GM21825 (cell line): ENCODE measurements around the gene ADAM21.
"Not testable (repeated sequence)": the region's sequence is repeated elsewhere in the genome, so short reads cannot be mapped to it uniquely, and the experiment has no call there.

ENCODE experiments used
- ATAC-seq: cut with Tn5 transposase; IDR thresholded peaks from one replicate; pipeline ENCODE4 v1.9.1; 2021; ENCODE audit warnings: mild to moderate bottlenecking, moderate library complexity; ENCODE audit not compliant: unreplicated experiment

ADAM21 gene

GRCh38 chr14:70475459-70475858 lies 23.5 kb downstream of the ADAM21 start:
- ATAC-seq = not testable (repeated sequence)

DNA sequence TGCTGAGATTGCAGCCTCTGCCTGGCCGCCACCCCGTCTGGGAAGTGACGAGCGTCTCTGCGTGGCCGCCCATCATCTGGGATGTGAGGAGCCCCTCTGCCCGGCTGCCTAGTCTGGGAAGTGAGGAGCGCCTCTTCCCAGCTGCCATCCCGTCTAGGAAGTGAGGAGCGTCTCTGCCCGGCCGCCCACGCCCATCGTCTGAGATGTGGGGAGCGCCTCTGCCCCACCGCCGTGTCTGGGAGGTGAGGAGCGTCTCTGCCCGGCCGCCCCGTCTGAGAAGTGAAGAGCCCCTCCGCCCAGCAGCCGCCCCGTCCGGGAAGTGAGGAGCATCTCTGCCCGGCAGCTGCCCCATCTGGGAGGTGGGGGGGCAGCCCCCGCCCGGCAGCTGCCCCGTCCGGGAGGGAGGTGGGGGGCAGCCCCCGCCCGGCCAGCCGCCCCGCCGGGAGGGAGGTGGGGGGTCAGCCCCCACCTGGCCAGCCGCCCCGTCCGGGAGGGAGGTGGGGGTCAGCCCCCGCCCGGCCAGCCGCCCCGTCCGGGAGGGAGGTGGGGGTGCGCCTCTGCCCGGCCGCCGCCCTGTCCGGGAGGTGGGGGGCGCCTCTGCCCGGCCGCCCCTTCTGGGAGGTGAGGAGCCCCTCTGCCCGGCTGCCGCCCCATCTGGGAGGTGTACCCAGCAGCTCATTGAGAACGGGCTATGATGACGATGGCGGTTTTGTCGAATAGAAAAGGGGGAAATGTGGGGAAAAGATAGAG lies 25.6 kb downstream of the ADAM21 start:
- ATAC-seq = not testable (repeated sequence)

- ATAC-seq = no peak
Observed at GRCh38 chr14:70489579-70490200, 37.7 kb downstream of the ADAM21 start.

- no peak for ATAC-seq
Observed at GRCh38 chr14:70498191-70498590, 46.2 kb downstream of the ADAM21 start.
